Effector CD4-positive, alpha-beta T cell (primary cell): ENCODE data around the gene ALPK3.
"Not testable (repeated sequence)": the region's sequence is repeated elsewhere in the genome, so short reads cannot be mapped to it uniquely, and the experiment has no call there.

Experiments used
- DNase-seq: peaks from one replicate; pipeline ENCODE4 v3.0.0-alpha.2; 2020

The ALPK3 gene

DNA sequence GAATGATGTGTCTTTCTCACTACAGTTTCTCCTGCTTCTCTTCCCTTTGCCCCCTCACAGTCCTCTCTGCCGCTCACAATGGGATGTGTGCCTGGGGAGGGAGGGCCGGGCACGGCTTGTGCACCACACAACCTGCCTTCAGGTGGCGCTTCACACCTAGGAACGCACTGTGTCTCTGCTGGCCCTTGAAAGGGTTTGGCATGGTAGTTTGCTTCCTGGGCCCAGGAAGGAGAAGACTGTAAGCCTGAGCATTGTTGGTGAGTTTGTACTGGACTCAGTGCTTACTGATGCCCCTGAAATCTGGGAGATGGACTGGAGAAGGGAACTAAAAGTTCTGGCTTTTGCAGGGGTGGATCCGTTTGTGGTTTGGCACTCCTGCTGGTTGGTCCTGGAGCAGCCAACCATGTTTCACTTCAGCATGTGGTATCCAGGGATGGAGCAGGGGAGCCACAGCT is 9.2 kb downstream of the ALPK3 start:
- no peak for DNase-seq

DNA sequence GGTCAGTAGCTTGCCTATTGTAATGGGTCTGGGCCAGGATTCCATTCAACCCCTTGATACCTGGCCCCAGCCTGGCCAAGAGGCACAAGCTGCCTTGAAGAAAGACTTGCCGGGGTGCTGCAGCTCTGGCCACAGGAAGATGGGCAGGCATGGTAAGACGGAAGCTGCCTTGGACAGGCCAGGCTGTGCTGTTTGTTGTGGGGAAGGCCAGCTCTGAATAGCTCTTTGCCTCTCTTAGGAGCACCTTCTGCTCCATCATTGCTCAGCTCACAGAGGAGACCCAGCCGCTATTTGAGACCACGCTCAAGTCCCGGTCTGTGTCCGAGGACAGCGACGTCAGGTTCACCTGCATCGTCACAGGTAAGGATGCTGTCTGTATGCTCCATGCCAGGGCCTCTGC is 10.1 kb downstream of the ALPK3 start:
- no peak for DNase-seq

DNA sequence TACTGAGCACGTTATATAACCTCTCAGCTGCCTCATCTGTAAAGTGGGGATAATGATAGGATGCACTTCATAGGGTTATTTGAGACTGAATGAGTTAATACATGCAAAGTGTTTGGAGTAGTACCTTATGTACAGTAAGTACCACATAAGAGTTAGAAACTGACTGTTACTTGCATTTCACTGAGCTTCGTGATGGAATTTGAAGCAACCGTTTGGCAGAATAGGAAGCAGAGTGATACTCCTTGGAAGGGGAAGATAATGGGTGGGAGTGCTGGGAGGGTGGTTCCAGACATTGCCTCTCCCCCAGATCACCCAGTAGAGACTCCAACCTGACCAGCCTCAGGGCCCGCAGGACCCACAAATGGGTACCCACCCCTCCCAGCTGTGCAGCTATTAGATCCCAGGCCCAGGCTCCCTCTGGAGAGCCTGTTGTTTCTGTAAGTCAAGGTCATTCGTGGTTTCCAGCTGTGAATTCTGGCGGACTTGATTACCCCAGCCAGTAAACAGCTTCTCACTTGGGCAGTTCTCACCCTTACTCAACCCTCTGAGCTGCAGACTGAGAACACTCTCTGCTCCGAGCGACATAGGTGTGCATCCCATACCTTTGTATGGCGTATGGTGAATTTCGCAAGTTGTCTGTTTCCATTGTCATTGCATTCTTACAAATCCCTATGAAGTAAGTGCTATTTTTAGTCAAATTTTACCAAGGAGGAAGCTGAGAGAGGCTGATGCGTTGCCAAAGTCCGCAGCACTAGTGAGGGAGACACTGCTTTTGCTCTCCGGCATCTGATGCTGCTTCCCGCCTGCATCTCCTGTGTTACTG is 11.1 kb downstream of the ALPK3 start:
- no peak for DNase-seq

DNA sequence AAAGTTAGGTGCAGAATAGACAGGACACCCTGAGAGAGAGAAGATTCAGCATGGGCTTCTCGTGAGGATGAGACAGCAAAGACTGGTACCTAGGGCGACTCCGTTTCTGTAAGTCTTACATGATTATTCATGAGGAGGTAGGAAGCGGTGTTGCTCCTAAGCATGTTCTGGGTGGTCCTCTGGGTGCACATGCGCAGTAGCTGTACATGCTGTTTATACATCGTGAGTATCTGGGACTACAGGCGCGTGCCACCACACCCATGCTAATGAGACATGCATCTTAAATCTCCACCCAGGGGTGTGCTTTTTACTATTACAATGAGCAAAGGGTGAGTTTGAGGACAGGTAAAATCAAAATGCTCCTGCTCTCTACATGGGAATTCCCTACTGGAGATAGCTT is 12.3 kb downstream of the ALPK3 start:
- no peak for DNase-seq

DNA sequence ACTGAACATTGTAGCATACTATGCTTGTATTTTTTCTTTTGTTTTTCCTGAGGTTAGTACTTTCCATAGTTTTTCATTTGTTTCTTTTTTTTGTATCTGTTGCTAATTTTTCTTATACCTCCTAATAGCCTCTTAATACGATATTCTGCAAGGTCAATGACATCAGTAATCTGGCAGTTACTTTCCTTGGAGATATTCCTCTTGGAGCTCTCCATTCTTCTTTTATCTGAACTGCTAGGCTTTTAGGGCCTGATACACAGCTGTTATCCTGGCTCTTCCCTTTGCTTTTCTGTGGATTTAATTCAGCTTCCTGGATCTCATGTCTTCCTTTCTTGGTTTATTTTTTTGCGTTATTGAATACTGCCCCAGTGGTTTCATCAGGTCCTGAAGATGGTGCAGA is 12.9 kb downstream of the ALPK3 start:
- no peak for DNase-seq

DNA sequence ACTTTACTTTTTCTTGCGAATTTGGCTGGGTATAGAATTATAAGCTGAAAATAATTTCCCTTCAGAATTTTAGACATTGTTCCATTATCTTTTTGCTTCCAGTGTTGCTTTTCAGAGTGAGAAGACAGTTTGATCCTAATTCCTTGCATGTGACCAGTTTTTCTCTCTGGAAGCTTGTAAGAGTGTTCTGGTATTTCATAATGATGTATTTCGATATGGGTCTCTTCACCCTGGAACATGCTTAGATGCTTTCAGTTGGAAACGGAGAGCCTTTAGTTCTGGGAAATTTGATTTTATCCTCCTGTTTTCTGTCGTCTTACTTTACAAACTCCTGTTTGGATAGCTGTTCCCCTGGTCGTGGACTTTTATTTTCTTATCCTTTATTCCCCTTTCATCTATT is 13.9 kb downstream of the ALPK3 start:
- DNase-seq: no peak

DNA sequence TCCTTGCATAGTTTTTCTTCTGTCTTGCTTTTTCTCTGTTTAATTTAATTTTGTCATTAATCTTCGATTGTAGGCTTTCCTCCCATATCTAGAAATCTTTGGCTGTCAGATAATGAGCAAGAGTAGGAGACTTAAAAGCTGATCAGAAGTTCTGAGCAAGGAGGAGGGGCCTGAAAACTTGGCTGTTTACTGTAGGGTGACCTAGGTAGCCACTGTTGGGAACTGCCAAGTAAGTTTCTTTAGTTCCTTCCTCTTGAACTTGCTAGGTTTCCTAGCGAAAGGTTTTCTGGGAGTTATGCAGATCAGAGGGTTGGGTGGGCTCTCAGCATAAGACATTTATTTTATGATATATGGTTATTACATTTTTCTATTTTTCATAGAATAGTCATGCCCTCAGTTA is 14.5 kb downstream of the ALPK3 start:
- DNase-seq: no peak

DNA sequence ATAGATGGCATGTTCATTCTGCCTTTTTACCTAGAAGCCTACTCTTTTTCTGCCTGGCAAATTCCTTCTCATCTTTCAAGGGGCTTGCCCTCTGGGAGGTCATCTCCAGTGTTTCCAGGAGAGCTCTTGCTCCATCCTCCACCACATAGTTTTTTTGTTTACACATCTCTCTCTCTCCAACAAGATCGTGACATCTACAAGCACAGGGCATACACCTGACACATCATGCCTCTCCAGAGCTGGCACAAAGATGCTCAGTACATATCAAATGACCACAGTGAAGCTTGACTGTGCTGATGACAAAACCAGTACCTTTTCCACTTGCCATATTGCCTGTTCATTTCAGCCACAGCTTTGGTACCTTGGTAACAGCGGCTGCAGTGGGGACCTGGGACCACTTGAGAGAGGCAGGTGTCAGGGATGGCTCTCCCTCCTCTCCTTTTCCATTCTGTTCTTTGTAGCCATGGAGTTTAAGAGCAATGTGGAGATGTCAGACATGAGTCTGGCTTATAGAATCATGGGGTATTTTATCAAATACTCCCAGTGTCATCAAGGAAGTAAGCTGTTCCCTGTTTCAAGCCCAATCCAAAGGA is 15.4 kb downstream of the ALPK3 start:
- DNase-seq: no peak

DNA sequence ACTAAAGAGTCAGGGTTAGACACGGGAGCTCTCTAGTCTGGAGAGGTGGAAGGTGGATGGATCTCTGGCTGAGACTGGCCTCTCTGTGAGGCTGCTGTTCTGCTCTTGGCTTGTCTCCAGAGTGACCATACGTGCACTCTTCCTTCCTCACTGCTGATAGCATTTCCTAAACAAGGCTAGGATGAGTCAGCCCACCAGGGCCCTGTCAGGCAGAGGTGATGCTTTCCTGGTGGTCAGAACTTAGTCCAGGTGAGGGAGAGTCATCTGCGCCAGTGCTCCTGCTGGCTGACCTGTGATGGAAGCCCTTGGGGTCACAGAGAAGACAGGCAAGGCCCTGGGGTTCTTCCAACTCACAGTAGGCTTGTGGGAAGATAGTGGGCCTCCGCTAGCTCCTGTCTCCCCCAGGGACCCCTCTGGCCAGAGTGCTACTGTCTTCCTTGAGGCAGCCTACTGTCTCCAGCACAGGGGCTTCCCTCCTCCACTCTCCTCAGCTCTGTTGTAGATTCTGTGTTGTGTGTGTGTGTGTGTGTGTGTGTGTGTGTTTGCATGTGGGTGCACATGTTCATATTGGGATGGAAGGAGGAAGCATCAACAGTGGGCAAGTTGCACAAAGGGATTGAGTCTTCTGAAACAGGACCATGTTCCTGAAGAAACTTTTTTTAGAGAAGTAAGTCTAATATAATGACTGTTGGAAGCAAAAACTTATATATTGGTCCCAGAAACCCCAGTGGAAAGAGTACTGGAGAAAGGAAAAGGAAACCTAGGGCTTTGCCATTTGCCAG is 16.5 kb downstream of the ALPK3 start:
- no peak for DNase-seq

DNA sequence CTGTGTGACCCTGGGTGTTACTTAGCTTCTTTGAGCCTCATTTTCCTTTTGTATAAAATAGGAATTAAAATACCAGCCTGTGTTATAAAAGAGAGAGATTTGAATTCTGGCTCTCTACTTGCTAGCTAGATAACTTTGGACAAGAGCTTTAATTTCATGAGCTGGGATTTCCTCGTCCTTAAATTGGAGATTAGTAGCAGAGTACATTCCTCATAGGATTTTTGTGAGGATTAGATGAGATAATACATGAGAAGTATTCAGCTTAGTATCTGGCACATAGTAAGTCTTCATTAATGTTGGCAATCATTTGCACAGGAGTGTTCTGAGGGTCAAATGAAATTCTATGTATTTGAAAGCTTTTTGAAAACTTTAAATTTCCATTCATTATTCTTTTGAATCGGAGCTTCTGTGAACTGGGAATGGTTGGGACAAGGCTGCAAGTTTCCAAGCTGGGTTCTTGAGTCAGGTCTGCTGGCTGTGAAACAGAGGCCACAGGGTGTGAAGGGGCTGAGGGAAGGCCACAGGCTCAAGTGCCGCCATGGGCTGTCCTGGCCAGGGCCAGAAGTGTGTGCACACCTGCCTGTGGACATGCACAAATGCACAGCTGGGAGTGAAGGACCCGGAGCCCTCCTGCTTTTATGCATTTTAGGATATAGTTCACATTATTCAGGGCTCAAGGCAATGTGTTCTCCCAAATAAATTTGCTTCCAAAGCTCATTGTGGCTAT is 17.2 kb downstream of the ALPK3 start:
- no peak for DNase-seq

DNA sequence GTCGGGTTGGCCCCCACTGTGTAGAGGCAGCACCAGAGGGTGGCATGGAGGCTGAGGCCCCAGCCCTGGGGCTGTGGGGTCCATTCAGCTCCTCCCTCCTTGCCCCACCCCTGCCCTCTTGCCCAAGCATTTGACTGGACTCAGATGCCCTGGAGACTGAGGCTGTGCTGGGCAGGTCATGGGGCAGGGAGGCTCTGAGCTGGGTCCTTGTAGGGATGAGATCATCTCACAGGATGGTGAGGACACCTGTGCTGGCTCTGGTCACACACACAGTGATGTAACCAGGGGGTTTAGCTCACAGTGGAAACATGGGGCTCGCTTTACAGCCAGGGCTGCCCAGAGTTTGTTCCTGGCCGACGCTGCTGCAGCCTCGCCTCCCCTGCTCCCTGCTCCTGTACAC is 17.8 kb downstream of the ALPK3 start:
- DNase-seq: no peak

DNA sequence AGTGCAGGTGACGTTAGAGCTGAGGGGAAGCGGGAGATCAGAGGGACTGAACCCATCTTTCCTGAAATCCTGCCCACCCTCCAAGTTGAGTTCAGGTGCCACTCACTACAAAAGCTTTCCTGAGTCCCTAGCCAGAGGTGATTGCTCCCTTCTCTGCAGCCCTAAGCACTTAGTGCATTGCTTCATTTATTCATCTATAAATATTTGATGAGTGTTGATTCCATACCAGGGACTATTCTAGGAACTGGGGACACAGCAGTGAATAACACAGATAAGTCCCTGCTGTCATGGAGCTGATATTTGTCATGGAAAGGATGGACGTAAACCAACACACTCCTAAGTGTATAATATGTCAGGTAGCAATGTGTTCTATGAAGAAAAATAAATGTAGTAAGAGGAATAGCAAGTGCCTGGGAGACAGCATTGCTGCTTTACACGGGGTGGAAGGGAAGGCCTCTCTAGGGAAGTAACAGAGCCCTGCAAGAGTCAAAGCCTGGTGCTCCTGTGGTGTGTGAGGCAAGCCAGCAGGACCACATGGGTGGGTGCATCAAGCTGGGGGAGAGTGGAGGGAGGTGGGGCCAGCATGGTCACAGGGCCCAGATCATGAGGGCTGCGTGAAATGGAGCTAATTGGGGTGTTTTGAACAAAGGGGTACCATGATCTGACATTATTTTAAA is 18.6 kb downstream of the ALPK3 start:
- DNase-seq: no peak

DNA sequence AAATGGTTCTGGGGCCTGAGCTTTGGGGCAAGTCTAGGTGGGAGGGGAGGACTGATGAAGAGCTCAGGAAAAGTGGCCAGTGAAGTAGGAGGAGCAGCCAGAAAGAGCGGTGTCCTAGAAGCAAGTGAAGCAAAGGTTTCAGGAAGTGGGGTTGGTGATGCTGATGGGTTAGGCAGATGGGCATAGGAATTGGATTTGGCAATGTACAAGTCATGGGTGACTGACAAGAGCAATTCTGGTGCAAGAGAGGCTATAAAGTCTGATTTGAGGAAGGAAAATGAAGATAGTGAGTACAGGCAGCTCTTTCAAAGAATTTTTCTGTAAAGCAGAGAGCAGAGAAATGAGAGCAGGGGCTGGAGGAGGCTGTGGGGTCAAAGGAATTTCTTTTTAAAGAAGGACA is 19.7 kb downstream of the ALPK3 start:
- no peak for DNase-seq

DNA sequence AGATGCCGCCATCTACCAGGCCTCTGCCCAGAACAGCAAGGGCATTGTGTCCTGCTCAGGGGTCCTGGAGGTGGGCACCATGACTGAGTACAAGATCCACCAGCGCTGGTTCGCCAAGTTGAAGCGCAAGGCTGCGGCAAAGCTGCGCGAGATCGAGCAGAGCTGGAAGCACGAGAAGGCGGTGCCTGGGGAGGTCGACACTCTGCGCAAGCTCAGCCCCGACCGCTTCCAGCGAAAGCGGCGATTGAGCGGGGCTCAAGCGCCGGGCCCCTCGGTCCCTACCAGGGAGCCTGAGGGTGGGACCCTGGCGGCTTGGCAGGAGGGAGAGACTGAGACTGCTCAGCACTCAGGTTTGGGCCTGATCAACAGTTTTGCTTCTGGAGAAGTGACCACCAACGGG is 22.6 kb downstream of the ALPK3 start:
- no peak for DNase-seq

DNA sequence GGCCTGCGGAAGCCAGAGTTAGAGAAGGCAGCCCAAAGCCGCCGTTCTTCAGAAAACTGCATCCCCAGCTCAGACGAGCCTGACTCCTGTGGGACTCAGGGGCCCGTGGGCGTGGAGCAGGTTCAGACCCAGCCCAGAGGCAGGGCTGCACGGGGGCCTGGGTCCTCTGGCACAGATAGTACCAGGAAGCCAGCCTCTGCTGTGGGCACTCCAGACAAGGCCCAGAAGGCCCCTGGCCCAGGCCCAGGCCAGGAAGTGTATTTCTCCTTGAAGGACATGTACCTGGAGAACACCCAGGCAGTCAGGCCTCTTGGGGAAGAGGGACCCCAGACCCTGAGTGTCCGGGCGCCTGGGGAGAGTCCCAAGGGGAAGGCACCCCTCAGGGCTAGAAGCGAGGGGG is 23.1 kb downstream of the ALPK3 start:
- no peak for DNase-seq

DNA sequence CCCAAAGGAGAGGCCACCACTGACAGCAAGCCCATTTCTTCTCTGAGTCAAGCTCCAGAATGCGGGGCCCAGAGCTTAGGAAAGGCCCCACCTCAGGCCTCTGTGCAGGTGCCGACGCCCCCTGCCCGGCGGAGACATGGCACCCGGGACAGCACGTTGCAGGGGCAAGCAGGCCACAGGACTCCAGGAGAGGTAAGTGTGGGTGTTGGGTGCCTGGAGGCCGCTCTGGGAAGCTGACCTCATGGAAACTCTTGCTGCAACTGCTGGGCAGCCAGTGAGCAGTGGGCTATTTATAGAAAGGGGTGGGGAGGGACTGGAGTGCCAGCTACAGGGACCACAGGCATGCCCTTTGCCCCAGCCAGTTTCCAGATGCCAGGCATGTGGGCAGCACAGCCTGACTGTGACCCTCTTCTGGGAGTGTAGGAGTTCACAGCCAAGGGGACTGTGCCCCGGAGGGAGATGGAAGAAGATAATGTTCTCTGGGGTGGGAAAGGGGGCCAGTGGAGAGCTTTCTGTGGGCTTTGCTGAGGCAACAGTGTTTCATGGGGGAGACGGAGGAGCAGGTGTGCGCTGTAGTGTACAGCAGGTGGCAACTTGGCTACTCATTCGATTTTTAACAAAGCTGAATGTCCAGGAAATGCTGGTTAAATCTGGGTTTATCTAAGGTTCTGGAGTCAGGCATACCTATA is 23.7 kb downstream of the ALPK3 start:
- DNase-seq: no peak

DNA sequence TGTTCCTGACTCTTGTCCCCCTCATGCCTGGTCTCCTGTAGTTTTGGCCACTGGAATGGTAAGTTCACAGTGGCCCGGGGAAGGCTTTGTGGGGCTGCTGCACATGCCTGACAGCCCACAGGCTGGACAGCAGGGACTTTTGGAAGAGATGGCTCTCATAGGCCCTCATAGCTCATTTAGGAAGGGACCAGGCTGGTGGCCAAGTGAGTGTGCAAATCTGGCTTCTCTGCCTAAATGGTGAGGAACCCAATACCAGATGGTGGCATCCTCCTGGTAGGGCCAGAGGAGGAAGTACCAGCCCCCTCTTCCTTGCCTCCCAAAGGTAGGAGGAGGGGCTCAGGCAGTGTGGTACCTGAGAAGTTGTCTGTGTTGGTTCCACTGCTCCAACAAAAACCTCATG is 25.6 kb downstream of the ALPK3 start:
- DNase-seq: no peak

DNA sequence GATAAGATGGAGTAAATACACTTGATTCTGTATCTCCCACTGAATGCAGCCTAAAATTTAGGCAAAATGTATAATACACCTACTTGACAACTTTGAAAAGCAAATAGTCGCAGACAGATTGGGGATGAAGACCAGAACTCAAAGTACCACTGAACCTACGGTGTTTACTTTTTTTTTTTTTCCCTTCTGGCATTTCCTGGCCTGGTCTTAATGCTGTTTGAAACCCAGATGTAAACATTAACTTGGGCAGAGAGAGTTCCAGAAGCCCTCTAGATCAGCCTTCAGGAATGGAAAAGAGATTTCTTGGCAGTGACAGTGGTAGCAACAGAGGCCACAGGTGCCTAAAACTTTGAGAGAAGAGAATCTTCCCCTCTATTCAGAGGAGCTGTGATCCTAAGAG is 27.8 kb downstream of the ALPK3 start:
- DNase-seq: no peak

DNA sequence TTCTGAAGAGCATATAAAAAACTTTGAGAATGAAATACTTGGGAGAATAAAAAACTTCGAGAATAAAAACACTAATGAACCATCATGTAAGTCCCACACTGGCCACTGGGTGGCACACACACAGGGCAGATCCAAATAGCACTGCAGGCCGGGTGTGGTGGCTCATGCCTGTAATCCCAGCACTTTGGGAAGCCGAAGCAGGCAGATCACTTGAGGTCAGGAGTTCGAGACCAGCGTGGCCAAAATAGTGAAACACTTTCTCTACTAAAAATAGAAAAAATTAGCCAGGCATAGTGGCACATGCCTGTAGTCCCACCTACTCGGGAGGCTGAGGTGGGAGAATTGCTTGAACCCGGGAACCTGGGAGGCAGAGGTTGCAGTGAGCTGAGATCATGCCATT is 28.5 kb downstream of the ALPK3 start:
- DNase-seq: not testable (repeated sequence)

DNA sequence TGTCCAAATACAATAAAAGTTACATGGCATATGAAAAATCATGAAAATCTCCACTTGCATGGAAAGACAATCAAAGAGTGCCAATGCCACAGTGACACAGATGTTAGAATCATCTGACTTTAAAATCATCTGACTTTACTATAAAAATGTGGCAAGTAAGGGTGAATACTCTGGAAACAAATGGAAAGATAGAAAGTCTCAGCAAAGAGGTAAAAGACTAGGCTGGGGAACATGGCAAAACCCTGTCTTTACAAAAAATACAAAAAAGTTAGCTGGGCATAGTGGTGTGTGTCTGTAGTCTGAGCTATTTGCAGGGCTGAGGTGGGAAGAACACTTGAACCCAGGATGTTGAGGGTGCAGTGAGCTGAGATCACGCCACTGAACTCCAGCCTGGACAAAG is 29.1 kb downstream of the ALPK3 start:
- DNase-seq: no peak

DNA sequence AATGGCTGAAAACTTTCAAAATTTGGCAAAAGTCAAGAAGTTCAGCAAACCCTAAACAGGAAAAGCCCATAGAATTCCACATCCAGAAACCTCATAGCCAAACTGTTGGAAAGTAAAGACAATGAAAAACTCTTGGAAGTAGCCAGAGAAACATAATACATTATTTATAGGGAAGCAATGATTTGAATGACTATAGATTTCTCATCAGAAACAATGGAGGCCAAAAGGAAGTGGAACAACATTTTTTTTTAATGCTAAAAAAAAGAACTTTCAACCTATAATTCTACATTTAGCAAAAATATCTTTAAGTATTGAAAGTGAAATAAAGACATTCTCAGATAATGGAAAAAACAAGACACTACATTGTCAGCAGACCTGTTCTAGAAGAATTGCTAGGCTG is 30.2 kb downstream of the ALPK3 start:
- no peak for DNase-seq

DNA sequence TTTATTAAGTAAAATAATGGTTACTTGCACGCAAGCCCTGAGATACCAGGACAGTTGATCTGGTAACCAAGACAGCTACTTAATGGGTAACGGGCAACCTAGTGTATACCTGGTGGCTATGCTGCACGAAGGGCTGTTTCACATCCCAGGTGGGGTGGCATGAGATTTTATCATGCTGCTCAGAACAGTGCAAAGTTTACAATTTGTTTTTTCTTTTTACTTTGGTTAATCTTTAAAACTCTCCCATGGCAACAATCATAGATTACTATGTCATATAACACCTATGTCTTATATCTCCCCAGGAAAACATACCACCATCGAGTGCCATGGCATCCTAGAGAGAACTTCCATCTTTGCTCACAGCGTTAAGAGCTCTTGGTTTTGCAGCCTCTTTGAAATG is 35.1 kb downstream of the ALPK3 start:
- DNase-seq: no peak
